Ovary (tissue), 3 donors: ENCODE results near the gene TP53I11.

Source experiments
- POLR2A ChIP-seq: fragments of 450-650 bp; IDR thresholded peaks from one replicate; pipeline ENCODE4 v1.6.1; 2017; ENCODE audit warnings: antibody characterized with exemption, mild to moderate bottlenecking, moderate library complexity
- TF ChIP-seq, protein P1 (sequence below), 3 donors: fragments of 450-650 bp in 2 of 3; fragments of 200-600 bp in 1 of 3; IDR thresholded peaks; one replicate each; pipeline versions ENCODE4 v1.5.1 to v1.8.0; 2016 to 2022; ENCODE audit warnings: antibody characterized with exemption in 3 of 3, mild to moderate bottlenecking in 1 of 3
- donor health status: DM: no; HTN: no; CAD: no.

DNA sequence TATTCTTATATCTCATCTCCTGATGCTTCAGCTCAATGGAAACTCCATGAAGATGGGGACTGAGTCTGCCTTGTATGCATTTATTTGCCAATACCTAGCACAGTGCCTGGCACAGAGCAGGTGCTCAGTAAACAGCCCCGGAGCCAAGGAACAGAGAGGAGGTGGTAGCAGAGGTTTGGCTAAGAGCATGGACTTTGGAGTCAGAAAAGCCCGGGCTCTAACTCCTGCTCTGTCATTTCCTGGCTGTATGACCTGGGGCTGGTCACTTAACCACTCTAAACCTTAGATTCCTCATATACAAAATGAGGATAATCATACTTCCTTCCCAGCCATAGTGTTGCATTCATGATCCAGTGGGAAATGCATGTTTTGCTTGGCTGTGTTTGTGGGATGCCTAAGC, 36.6 kb downstream of the TP53I11 start:
- TF ChIP-seq, protein P1, sequence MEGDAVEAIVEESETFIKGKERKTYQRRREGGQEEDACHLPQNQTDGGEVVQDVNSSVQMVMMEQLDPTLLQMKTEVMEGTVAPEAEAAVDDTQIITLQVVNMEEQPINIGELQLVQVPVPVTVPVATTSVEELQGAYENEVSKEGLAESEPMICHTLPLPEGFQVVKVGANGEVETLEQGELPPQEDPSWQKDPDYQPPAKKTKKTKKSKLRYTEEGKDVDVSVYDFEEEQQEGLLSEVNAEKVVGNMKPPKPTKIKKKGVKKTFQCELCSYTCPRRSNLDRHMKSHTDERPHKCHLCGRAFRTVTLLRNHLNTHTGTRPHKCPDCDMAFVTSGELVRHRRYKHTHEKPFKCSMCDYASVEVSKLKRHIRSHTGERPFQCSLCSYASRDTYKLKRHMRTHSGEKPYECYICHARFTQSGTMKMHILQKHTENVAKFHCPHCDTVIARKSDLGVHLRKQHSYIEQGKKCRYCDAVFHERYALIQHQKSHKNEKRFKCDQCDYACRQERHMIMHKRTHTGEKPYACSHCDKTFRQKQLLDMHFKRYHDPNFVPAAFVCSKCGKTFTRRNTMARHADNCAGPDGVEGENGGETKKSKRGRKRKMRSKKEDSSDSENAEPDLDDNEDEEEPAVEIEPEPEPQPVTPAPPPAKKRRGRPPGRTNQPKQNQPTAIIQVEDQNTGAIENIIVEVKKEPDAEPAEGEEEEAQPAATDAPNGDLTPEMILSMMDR (IDR thresholded peaks at IDR 0.05): no peak
- no peak for TF ChIP-seq POLR2A
